HG03378 (cell line): Measurements from ENCODE around the gene NDUFV1.
"Not testable (repeated sequence)": the region's sequence is repeated elsewhere in the genome, so short reads cannot be mapped to it uniquely, and the experiment has no call there.

Experiments
- ATAC-seq: cut with Tn5 transposase; IDR thresholded peaks from one replicate; pipeline ENCODE4 v1.9.1; 2021; ENCODE audit warnings: mild to moderate bottlenecking, moderate library complexity; ENCODE audit not compliant: unreplicated experiment

The NDUFV1 gene

DNA sequence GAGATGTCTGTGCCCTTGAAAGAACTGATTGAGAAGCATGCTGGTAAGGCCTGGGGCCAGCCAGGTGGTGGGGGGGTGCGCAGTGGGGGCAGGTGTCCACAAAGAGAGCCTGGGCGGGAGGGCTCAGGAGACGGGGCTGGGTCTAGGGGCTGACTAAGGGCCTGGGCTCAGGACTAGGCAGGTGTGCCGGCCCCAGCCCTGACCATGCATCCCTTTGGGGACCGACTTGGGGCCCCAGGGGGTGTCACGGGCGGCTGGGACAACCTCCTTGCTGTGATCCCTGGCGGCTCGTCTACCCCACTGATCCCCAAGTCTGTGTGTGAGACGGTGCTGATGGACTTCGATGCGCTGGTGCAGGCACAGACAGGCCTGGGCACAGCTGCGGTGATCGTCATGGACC, 4.4 kb downstream of the NDUFV1 start:
- ATAC-seq = no peak

DNA sequence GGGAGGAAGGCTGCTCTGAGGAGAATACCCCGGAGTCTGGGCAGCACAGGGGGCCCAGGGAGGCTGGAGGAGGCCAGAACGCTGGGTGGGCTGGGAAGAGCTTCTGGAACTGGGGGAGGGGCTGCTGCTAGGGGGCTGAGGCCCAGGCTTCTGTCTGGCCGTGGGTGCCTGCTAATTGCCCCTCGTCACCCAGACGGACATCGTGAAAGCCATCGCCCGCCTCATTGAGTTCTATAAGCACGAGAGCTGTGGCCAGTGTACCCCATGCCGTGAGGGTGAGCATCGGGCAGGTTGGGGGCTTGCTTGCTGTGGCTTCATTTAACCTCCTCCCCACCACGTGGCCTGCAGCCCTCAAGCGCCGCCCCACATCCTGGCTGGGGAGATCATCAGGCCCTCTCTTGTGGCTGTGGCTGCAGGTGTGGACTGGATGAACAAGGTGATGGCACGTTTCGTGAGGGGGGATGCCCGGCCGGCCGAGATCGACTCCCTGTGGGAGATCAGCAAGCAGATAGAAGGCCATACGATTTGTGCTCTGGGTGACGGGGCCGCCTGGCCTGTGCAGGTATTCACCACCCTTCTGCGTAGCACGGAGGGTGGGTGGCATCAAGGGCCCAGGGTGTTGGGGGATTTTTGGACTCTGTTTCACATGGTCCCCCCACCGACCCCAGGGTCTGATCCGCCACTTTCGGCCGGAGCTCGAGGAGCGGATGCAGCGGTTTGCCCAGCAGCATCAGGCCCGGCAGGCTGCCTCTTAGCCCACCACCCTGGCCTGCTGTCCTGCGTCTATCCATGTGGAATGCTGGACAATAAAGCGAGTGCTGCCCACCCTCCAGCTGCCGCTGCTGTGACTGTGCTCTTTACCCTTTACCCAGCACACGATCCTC, 5.2 kb downstream of the NDUFV1 start:
- ATAC-seq = no peak

DNA sequence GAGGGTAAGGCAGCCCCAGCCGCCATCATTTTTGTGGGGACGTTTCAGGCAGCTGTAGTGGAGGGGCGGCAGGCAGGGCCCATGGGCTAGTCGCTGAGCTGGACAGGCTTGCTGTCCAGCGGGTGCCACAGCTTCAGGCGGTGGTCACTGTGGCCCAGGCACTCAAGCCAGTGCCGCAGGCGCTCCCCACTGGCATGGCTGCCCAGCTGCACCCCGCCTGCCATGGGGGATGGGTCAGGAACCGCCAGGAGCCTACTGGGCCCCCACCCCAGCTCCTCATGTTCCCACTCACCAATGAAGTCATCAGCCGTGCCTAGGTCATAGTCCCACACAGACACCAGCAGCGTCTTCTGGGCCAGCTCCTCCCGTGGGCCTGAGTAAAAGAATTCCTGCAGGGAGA, 6.0 kb downstream of the NDUFV1 start:
- ATAC-seq = no peak

DNA sequence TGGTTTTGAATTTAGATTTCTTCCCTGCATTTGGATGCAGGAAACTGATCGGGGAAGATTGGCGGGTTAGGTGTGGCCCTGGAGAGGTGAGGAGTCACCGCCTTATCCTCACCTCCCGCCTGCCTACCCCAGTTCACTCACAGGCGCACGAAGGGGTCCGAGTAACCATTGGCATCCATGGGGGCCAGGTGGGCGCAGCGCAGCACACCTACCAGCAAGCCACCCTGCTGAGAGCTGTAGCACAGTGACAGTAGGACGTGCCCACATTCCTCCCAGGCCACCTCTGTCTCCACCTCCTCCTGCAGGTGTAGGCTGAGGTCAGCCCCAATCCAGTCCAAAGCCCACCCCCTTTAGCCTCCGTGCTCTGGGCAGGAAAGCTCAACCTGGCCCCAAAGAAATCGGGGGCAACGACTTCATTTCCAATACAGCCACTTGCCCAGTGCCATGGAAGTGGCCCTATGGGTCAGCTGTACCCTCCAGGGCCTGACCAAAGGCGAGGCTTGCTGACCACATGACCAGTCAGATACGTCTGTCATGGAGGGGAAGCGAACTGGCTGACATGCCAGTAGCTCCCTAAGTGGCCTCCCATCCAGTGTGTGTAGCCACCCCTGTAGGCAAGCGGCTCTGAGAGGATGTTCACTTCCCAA, 6.7 kb downstream of the NDUFV1 start:
- ATAC-seq = no peak

DNA sequence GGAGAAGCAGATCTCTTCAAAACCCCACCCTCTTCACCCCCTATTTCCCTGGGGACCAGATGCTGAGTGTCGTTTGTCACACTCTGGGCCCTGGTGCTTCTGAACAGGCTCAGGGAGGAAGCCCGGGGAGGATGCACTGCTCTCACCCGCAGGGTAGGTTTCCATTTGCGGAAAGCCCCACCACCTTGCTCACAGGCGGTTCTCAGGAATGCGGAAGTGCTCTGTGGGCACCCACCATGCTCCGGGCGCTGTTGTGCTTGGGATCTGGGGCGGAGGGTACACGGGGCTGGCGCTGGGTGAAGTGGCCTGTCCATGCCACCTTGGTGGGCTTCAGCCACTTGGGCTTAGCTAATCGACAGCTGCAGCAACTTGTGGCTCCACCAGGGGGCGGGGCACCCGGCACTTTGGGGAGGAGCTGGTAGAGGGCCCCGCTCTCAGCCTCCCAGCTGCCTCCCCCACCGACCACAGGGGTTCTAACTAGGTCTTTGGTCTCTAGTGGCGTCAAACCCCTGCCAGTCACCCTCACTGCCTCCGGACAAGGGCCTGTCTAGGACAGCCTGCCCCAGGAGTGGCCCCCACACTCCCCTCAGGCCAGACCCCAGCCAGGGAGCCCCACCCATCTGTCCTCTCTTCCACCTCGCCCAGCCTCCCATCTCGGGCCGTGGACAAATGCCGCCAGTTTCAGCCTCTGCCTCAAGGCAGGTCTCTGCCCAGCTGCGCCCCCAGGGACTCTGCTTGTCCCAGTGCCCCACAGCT, 7.4 kb downstream of the NDUFV1 start:
- ATAC-seq = peak; percentile 71

DNA sequence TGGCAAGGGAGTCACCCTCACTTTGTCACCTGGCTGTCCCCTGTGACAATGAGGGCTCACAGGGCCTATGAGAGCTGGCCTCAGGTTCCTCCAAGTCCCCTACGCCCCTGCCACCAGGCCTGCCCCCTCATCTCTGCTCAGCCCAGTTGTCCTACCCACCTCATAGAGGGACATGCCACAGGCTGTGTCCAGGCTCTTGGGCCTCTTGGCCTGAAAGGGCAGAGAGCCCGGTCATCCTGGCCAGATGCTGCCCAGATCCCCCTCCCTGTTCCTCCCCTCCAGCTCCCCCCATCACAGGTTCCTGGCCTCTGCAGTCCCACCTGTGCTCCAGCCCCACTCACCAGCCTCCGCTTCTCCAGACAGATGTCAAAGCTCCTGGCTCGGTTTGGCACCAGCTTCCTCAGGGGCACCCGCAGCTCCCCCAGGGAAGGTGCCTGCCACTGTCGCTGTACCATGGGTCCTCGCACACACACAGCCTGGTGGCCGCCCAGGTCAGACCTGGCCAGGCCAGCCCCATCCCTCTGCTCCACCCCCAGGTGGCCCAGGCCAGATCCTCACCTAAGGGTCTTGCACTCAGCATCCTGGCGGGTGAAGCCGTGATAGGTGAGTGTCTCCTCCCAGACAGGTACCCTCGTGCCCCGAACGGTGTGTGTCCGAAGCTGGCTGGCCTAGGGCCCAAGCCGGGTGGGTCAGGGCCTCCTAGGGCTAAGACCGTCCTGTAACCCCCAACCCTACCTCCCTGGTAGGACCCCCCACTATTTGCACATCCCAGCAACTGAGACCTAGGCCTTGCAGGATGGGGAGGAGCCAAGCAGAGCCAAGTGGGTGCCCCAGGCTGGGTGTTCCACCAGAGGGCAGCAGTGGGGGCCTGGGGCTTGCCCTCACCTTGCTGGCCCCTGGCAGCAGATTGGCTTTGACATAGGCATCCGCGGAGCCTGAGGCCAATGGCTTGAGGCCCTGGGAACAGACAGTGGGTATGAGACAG, 8.3 kb downstream of the NDUFV1 start:
- no peak for ATAC-seq

DNA sequence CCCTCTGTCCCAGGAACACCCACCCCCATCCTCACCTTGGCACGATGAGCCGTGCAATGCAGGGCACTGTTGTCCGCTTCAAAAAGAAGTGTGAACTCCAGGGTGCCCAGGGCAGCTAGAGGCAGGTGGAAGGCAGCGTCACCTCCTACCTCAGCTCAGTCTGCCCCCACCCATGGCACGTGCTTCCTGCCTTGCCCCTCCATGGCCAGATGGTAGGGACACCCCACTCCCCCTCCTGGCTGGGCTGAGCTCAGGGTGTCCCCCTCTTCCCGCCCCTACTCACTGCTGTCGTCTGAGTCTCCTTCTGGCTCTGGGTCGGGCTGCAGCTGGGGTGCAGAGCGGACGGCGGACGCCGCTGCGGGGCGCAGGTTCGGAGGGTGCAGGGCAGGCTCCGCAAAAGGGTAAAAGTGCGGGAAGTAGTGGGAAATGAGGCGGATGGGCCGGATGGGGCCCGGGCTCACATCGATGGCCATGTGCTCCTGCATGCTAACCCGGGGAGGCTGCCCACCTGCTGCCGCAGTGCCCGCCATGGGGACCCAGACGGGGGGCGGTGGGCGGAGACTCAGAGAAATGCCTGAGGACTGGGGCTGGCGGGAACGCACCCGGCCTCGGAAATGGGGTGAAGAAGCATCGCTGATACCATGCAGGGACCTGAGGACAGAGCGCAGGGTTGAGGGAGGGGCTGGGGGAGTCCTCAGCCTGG, 9.1 kb downstream of the NDUFV1 start:
- no peak for ATAC-seq

DNA sequence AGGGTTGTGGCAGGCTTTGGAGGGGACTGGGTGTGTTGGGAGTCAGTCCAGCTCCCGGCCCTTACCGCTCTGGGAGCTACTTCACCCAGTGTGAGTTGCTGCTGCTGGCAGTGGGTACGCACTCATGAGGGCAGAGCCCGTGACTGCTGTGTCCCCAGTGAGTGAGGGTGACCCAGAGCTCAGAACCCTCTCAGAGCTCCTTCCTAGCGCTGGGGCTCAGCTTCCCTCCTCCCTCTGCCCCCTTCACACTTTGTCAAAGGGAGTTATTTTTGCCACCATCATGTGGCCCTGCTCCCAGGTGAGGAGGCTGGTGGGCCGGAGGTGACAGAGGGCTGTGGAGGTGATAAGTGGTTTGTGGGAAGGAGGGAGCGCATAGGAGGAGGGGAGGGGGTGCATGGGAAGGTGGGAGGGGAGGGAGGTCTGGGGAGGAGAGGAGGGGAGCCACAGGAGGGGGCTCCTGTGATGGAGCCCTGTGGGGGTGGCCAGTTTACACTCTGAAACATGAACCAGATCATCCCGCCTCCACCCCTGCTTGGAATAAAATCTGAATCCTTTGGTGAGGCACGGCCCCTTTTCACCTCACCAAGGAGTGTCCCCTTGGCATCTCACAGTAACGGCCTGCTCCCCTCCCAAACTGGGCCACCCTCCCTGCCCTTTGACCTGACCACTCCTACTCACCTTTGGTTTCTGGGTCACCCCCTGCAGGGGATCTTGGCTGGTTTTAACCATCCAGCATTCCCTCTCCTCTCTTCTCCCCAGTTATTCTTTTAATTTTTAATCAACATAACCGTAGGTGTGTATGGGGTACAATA, 9.9 kb downstream of the NDUFV1 start:
- ATAC-seq = no peak

DNA sequence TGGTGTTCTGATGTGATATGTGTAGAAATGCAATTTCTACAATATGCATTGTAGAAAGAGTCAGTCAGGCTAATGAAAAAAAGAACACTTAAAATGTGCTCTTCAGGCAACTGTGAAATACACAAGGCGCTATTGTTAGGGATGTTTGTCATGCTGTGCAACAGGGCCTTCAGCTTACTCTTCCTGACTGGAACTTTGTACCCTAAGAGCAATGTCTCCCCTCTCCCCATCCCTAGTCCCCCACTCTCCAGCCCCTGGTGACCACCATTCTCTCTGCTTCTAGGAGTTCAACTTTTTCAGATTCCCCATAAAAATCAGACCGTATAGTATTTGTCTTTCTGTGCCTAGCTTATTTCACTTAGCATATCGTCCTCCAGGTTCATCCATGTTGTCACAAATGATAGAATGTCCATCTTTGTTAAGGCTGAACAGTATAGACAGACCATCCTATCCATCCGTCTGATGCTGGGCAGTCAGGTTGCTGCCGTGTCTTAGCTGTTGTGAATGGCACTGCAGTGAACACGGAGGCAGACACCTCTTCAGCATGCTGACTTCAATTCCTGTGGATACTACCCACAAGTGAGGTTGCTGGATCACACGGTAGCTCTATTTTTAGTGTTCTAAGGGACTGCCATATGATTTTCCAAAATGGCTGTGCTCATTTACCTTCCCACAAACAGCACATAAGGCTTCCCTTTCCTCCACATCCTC, 10.7 kb downstream of the NDUFV1 start:
- no peak for ATAC-seq

DNA sequence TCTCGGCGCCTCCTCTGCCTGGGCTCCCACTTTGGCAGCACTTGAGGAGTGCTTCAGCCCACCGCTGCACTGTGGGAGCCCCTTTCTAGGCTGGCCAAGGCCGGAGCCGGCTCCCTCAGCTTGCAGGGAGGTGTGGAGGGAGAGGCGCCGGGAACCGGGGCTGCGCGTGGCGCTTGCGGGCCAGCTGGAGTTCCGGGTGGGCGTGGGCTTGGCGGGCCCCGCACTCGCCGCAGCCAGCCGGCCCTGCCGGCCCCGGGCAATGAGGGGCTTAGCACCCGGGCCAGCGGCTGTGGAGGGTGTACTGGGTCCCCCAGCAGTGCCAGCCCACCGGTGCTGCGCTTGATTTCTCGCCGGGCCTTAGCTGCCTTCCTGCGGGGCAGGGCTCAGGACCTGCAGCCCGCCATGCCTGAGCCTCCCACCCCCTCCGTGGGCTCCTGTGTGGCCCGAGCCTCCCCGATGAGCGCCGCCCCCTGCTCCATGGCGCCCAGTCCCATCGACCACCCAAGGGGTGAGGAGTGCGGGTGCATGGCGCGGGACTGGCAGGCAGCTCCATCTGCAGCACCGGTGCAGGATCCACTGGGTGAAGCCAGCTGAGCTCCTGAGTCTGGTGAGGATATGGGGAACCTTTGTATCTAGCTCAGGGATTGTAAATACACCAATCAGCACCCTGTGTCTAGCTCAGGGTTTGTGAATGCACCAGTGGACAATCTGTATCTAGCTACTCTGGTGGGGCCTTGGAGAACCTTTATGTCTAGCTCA, 12.3 kb downstream of the NDUFV1 start:
- ATAC-seq = not testable (repeated sequence)

DNA sequence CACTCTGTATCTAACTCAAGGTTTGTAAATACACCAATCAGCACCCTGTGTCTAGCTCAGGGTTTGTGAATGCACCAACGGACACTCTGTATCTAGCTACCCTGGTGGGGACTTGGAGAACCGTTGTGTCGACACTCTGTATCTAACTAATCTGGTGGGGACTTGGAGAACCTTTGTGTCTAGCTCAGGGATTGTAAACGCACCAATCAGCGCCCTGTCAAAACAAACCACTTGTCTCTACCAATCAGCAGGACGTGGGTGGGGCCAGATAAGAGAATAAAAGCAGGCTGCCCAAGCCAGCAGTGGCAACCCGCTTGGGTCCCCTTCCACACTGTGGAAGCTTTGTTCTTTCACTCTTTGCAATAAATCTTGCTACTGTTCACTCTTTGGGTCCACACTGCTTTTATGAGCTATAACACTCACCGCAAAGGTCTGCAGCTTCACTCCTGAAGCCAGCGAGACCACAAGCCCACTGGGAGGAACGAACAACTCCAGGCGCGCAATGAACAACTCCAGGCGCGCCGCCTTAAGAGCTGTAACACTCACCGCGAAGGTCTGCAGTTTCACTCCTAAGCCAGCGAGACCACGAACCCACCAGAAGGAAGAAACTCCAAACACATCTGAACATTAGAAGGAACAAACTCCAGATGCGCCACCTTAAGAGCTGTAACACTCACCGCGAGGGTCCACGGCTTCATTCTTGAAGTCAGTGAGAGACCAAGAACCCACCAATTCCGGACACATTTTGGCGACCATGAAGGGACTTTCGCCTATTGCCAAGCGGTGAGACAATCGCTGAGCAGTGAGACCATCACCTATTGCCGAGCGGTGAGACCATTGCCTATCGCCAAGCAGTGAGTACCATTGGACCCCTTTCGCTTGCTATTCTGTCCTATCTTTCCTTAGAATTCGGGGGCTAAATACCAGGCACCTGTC, 13.2 kb downstream of the NDUFV1 start:
- ATAC-seq = not testable (repeated sequence)

DNA sequence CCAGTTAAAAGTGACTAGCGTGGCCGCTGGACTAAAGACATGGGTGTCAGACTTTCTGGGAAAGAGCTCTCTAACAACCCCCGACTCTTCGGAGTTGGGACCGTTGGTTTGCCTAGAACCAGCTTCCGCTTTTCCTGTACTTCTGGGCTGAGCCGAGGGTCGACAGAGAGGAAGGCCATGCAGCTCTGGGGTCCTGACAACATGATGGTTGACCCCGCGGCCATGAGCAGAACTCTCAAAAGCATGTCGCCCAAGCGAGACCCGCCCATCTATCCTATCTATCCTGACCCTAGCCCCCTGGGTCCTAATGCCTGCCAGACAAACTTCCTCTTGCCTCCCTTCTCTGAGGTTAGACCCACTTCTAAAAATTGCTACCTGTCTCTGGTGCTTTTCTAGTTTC, 13.9 kb downstream of the NDUFV1 start:
- not testable (repeated sequence) for ATAC-seq

DNA sequence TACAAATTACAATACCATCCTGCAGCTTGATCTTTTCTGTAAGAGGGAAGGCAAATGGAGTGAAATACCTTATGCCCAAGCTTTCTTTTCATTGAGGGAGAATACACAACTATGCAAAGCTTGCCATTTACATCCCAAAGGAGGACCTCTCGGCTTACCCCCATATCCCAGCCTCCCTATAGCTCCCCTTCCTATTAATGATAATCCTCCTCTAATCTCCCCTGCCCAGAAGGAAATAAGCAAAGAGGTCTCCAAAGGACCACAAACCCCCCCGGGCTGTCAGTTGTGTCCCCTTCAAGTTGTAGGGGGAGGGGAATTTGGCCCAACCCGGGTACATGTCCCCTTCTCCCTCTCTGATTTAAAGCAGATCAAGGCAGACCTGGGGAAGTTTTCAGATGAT, 15.2 kb downstream of the NDUFV1 start:
- ATAC-seq = not testable (repeated sequence)

DNA sequence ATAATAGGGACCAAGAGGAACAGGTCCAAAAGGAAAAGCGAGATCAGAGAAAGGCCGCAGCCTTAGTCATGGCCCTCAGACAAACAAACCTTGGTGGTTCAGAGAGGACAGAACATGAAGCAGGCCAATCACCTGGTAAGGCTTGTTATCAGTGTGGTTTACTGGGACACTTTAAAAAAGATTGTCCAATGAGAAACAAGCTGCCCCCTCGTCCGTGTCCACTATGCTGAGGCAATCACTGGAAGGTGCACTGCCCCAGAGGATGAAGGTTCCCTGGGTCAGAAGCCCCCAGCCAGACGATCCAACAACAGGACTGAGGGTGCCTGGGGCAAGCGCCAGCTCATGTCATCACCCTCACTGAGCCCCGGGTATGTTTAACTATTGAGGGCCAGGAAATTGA, 16.2 kb downstream of the NDUFV1 start:
- ATAC-seq = not testable (repeated sequence)

DNA sequence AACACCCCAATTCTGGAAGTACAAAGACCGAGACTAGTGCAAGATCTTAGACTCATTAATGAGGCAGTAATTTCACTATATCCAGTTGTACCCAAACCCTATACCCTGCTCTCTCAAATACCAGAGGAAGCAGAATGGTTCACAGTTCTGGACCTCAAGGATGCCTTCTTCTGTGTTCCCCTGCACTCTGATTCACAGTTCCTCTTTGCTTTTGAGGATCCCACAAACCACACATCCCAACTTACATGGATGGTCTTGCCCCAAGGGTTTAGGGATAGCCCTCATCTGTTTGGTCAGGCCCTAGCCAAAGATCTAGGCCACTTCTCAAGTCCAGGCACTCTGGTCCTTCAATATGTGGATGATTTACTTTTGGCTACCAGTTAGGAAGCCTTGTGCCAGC, 17.1 kb downstream of the NDUFV1 start:
- ATAC-seq = not testable (repeated sequence)

DNA sequence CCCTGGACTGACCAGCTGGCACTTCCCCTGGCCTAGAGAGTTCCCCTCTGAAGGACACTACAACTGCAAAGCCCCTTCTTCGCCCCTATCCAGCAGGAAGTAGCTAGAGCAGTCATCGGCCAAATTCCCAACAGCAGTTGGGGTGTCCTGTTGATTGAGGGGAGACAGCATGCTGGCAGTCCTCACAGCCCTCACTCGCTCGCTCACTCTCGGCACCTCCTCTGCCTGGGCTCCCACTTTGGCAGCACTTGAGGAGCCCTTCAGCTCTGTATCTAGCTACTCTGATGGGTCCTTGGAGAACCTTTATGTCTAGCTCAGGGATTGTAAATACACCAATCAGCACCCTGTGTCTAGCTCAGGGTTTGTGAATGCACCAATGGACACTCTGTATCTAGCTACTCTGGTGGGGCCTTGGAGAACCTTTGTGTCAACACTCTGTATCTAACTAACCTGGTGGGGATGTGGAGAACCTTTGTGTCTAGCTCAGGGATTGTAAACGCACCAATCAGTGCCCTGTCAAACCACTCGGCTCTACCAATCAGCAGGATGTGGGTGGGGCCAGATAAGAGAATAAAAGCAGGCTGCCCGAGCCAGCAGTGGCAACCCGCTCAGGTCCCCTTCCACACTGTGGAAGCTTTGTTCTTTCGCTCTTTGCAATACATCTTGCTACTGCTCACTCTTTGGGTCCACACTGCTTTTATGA, 19.5 kb downstream of the NDUFV1 start:
- ATAC-seq = not testable (repeated sequence)
